ENCODE results near the gene SNRNP200. TPM values are rescaled to one million over a fixed set of nuclear protein-coding genes. Genes with fewer than 3 reads are reported as not detected.

The SNRNP200 gene
- total RNA-seq, 6 experiments from 2014 or later = 88.0 to 106 (median 93.3) TPM

DNA sequence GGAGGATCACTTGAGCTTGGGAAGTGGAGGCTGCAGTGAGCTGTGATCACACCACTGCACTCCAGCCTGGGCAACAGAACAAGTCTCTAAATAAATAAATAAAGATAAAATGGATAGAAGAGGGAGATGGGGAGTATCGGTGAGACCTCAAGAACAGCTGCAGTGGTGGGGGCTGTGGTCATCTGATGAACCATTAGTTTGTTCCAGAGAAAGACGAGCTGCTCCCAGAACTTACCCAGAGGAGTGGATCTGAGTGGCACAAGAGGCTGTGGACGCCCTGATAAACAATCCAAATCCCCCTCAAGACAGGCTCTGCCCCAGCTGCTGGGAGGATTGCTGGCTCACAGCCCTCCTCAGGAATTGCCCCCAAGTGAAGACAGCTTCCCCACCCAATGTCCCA, 66.3 kb downstream of the SNRNP200 start:
- H3K4me1 Mint-ChIP-seq (ENCODE audit: low read depth) = peaks cover 30% of the 10 kb centered on the region
- H3K36me3 Mint-ChIP-seq (ENCODE audit: low read depth) = no peaks in the 10 kb centered on the region
- H3K4me3 Mint-ChIP-seq = no peak overlapping the region
- H3K9me3 Mint-ChIP-seq = no peaks in the 10 kb centered on the region
- TF ChIP-seq, protein P1, sequence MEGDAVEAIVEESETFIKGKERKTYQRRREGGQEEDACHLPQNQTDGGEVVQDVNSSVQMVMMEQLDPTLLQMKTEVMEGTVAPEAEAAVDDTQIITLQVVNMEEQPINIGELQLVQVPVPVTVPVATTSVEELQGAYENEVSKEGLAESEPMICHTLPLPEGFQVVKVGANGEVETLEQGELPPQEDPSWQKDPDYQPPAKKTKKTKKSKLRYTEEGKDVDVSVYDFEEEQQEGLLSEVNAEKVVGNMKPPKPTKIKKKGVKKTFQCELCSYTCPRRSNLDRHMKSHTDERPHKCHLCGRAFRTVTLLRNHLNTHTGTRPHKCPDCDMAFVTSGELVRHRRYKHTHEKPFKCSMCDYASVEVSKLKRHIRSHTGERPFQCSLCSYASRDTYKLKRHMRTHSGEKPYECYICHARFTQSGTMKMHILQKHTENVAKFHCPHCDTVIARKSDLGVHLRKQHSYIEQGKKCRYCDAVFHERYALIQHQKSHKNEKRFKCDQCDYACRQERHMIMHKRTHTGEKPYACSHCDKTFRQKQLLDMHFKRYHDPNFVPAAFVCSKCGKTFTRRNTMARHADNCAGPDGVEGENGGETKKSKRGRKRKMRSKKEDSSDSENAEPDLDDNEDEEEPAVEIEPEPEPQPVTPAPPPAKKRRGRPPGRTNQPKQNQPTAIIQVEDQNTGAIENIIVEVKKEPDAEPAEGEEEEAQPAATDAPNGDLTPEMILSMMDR (IDR thresholded peaks at IDR 0.05) = no peak
- H3K27ac Mint-ChIP-seq = no peak overlapping the region
- H3K27me3 Mint-ChIP-seq (ENCODE audit: insufficient read depth) = peaks cover 1% of the 10 kb centered on the region; the same call in 1 of the 2 replicates
- DNase-seq = no peak

DNA sequence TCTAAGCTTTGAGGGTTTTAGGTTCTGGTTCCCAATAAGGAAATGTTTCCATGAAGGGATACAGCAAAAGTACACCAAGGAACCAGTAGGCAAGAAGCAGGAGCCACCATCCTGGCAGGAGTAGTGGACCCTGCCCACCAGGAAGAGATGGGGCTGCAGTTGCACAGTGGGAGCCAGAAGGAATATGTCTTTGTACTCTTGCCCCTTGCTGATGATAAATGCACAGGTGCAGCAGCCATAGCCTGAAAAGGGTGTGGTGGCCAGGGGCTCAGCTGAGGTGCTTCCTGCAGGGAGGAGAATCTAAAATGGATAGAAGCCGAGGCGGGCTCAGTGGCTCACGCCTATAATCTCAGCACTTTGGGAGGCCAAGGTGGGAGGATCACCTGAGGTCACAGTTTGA, 67.1 kb downstream of the SNRNP200 start:
- no peaks in the 10 kb centered on the region for H3K36me3 Mint-ChIP-seq (ENCODE audit: low read depth)
- H3K4me1 Mint-ChIP-seq (ENCODE audit: low read depth) = peaks cover 29% of the 10 kb centered on the region
- no peak overlapping the region for H3K27ac Mint-ChIP-seq
- TF ChIP-seq, protein P1 (IDR thresholded peaks at IDR 0.05) = no peak
- H3K4me3 Mint-ChIP-seq = no peak overlapping the region
- no peak for DNase-seq
- H3K27me3 Mint-ChIP-seq (ENCODE audit: insufficient read depth) = peaks cover 1% of the 10 kb centered on the region; the same call in 1 of the 2 replicates
- H3K9me3 Mint-ChIP-seq = no peaks in the 10 kb centered on the region

DNA sequence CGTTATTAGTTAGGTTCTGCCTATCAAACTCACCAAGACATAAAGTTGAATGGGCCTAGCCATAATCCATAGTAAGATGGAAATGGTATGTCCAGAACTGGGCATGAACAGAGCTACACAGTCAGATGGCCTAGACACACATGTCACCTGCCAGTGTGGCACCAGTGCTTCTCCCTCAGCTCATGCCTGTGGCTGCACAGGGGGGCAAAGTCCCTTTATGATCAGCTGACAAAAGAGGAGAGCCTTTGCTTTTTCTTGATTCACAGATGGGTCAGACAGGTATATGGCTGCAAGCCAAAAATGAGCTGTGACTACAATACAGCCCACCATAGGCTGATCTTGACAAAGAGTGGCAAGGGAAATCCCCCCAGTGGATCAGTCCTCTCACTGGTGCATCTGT, 68.5 kb downstream of the SNRNP200 start:
- TF ChIP-seq, protein P1 (IDR thresholded peaks at IDR 0.05) = no peak
- H3K27ac Mint-ChIP-seq = no peak overlapping the region
- no peaks in the 10 kb centered on the region for H3K27me3 Mint-ChIP-seq (ENCODE audit: insufficient read depth)
- H3K36me3 Mint-ChIP-seq (ENCODE audit: low read depth) = no peaks in the 10 kb centered on the region
- no peak overlapping the region for H3K4me3 Mint-ChIP-seq
- no peaks in the 10 kb centered on the region for H3K9me3 Mint-ChIP-seq
- DNase-seq = no peak
- H3K4me1 Mint-ChIP-seq (ENCODE audit: low read depth) = peaks cover 15% of the 10 kb centered on the region

DNA sequence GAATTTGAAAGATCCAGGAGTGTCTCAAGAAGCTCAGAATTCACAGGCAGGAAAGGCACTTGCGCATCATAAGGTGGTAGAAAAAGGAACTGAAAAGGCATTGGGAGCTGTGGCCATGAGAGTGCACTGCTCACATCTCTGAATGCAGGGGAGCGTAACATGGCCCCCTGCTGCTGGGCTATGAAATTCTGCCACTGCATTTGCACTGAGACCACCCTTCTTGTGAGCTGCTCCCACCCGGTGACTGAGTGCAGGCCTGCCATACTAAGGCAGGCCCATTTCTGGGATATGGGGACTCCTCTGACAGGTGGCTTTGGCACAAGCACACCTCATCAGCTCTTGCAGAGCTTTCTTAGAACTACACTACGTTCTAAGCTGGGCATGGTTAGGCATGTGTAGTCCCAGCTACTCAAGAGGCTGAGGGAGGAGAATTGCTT, 71.4 kb downstream of the SNRNP200 start:
- H3K27ac Mint-ChIP-seq = no peak overlapping the region
- H3K4me3 Mint-ChIP-seq = no peak overlapping the region
- no peak for DNase-seq
- no peaks in the 10 kb centered on the region for H3K36me3 Mint-ChIP-seq (ENCODE audit: low read depth)
- no peaks in the 10 kb centered on the region for H3K9me3 Mint-ChIP-seq
- TF ChIP-seq, protein P1 (IDR thresholded peaks at IDR 0.05) = no peak
- H3K27me3 Mint-ChIP-seq (ENCODE audit: insufficient read depth) = no peaks in the 10 kb centered on the region
- no peaks in the 10 kb centered on the region for H3K4me1 Mint-ChIP-seq (ENCODE audit: low read depth)

DNA sequence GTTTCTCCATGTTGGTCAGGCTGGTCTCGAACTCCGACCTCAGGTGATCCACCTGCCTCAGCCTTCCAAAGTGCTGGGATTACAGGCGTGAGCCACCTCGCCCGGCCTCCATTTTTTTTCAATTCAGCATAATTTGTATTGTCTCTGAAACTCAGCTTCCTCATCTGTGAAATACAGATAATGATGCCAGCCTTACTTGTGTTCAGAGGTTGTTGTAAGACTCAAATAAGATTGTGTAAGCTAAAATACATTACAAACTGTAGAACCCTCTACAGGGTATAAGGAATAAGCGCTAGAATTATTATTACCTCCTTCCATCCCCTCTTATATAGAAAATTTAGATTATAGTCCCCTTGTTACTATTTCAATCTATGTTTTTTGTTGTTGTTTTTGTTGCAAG, 71.9 kb downstream of the SNRNP200 start:
- H3K4me1 Mint-ChIP-seq (ENCODE audit: low read depth) = no peaks in the 10 kb centered on the region
- no peak overlapping the region for H3K27ac Mint-ChIP-seq
- H3K9me3 Mint-ChIP-seq = no peaks in the 10 kb centered on the region
- peaks cover 1% of the 10 kb centered on the region; the same call in 1 of the 2 replicates for H3K27me3 Mint-ChIP-seq (ENCODE audit: insufficient read depth)
- H3K4me3 Mint-ChIP-seq = no peak overlapping the region
- no peak for DNase-seq
- TF ChIP-seq, protein P1 (IDR thresholded peaks at IDR 0.05) = no peak
- H3K36me3 Mint-ChIP-seq (ENCODE audit: low read depth) = no peaks in the 10 kb centered on the region

DNA sequence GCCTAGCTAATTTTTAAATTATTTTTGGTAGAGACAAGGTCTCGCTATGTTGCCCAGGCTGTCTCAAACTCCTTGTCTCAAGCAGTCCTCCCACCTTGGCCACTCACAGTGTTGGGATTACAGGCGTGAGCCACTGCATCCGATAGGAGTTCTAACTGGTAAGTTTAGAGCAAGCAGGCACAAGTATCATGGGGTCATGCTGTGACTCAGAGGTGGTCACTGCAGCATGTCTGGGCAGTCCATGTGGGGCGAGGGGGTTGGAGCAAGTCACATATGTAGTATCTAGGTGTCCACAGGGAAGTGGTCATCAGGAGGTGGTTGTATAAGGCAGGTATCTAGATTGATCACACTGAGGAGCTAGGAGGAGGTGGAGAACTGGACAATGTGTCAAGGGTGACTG, 74.0 kb downstream of the SNRNP200 start:
- H3K9me3 Mint-ChIP-seq = no peaks in the 10 kb centered on the region
- H3K4me1 Mint-ChIP-seq (ENCODE audit: low read depth) = no peaks in the 10 kb centered on the region
- no peak for DNase-seq
- no peak overlapping the region for H3K4me3 Mint-ChIP-seq
- H3K27me3 Mint-ChIP-seq (ENCODE audit: insufficient read depth) = peaks cover 1% of the 10 kb centered on the region; the same call in 1 of the 2 replicates
- H3K36me3 Mint-ChIP-seq (ENCODE audit: low read depth) = no peaks in the 10 kb centered on the region
- no peak overlapping the region for H3K27ac Mint-ChIP-seq
- TF ChIP-seq, protein P1 (IDR thresholded peaks at IDR 0.05) = no peak

Data from HFFc6 (cell line).